Transverse colon (tissue), 4 donors: ENCODE measurements around the gene PLPP2. TPM values are rescaled to one million over a fixed set of nuclear protein-coding genes. Genes with fewer than 3 reads are reported as not detected.

Experiments used
- DNase-seq: peaks from one replicate; pipeline ENCODE4 v3.0.0-alpha.2; 2019
- H3K27ac ChIP-seq, 4 donors: fragments of 200-600 bp; sonication (generic); 2 replicates each; pipeline ENCODE4 v1.5.1; 2016 to 2018; ENCODE audit warnings: inconsistent platforms in 4 of 4
- H3K27me3 ChIP-seq: fragments of 200-600 bp; sonication (generic); 2 replicates; pipeline ENCODE4 v1.5.1; 2017; ENCODE audit warnings: inconsistent platforms
- H3K36me3 ChIP-seq, 4 donors: fragments of 200-600 bp; sonication (generic); 2 replicates each; pipeline ENCODE4 v1.5.1; 2017 to 2019; ENCODE audit warnings: inconsistent platforms in 4 of 4
- H3K4me1 ChIP-seq, 4 donors: fragments of 200-600 bp; sonication (generic); 2 replicates each; pipeline ENCODE4 v1.5.1; 2017 to 2020; ENCODE audit warnings: inconsistent platforms in 4 of 4
- H3K4me3 ChIP-seq, 4 donors: fragments of 200-600 bp; sonication (generic); 1 replicate in 1 of 4; 2 replicates in 3 of 4; pipeline versions ENCODE4 v1.5.1 to v1.6.1; 2017 to 2019; ENCODE audit warnings: inconsistent platforms in 4 of 4
- H3K9me3 ChIP-seq, 2 donors: fragments of 200-600 bp; sonication (generic); 2 replicates each; pipeline ENCODE4 v1.5.1; 2017 to 2019; ENCODE audit warnings: inconsistent platforms in 2 of 2
- CTCF ChIP-seq, 5 experiments: fragments of 200-600 bp in 3 of 5; fragments of 450-650 bp in 2 of 5; sonication (generic) in 3 of 5; IDR thresholded peaks; 1 replicate in 2 of 5; 2 replicates in 3 of 5; pipeline ENCODE4 v1.5.1; 2016 to 2017; ENCODE audit warnings: antibody characterized with exemption in 5 of 5, inconsistent platforms in 3 of 5, mild to moderate bottlenecking in 2 of 5, moderate library complexity in 1 of 5
- EP300 ChIP-seq: sonication (generic); formaldehyde crosslinking; IDR thresholded peaks from one replicate; pipeline ENCODE4 v1.6.1; 2017; ENCODE audit warnings: antibody characterized with exemption, low read depth
- POLR2A ChIP-seq: fragments of 450-650 bp; IDR thresholded peaks from one replicate; pipeline ENCODE4 v1.6.1; 2016; ENCODE audit warnings: antibody characterized with exemption, mild to moderate bottlenecking, moderate library complexity
- POLR2AphosphoS5 ChIP-seq, 3 donors: sonication (generic); formaldehyde crosslinking; IDR thresholded peaks; one replicate each; pipeline ENCODE4 v1.6.1; 2016; ENCODE audit warnings: antibody characterized with exemption in 3 of 3
- WGBS, 2 donors: methylation state at CpG; one replicate each; pipeline ENCODE4 v1.1.5; 2018; ENCODE audit warnings: low coverage in 1 of 2; 5-methylcytosine and 5-hydroxymethylcytosine counted together
- in situ Hi-C, 4 donors: fragments of 200-750 bp; cut with MboI; loops; one replicate each; pipeline versions ENCODE4 v1.15.0 to v1.15.1; 2017; ENCODE audit warnings: low sequenced_read_pairs in 3 of 4, low pct_ligation_motif_present in 1 of 4, low pct_unique_long_range_greater_than_20kb in 1 of 4
- intact Hi-C: fragments of 100-400 bp; cut with DNase I; formaldehyde crosslinking; loops from one replicate; pipeline ENCODE4 v1.15.1; 2023; ENCODE audit warnings: low total_unique reads
- total RNA-seq, 4 donors: library from RNA; depleted of rRNA; stranded (reverse); fragments of >200 nt; gene quantifications; one replicate each; pipeline ENCODE4 v1.1.0, GENCODE V29; 2016

PLPP2 gene
- total RNA-seq, 4 donors from 2014 or later: 130 to 190 (median 159) TPM

GRCh38 chr19:325937-326565, 34.8 kb upstream of the PLPP2 start:
- no peak for TF ChIP-seq CTCF (IDR thresholded peaks at IDR 0.05)
- no peak for TF ChIP-seq EP300
- no peak for TF ChIP-seq POLR2A
- TF ChIP-seq POLR2AphosphoS5 (IDR thresholded peaks at IDR 0.05): no peak
- no peak overlapping the region for H3K27ac ChIP-seq
- no peak for DNase-seq
- 90 to 100% methylated on average over 1 to 33 of the region's 33 CpGs for WGBS, 2 donors
- no peak overlapping the region for H3K4me3 ChIP-seq
- in situ Hi-C loops: no loop called here
- no peaks in the 10 kb centered on the region for H3K4me1 ChIP-seq
- H3K27me3 ChIP-seq: no peaks in the 10 kb centered on the region
- intact Hi-C loops: no loop called here
- H3K9me3 ChIP-seq: peaks cover 0 to 10% of the 10 kb centered on the region in 2 donors
- peaks cover 0 to 58% (median 24%) of the 10 kb centered on the region in 4 donors for H3K36me3 ChIP-seq

- 80 to 91% methylated on average over 1 to 24 of the region's 24 CpGs for WGBS, 2 donors
- Histone ChIP-seq H3K4me3 (no peak overlapping the region), H3K27ac (no peak overlapping the region), H3K27me3 (no peaks in the 10 kb centered on the region), H3K36me3 (peaks cover 0 to 52% (median 21%) of the 10 kb centered on the region in 4 donors), H3K9me3 (peaks cover 0 to 10% of the 10 kb centered on the region in 2 donors), H3K4me1 (no peaks in the 10 kb centered on the region)
- intact Hi-C loops (no loop called here), in situ Hi-C loops (no loop called here)
- DNase-seq: no peak
- TF ChIP-seq POLR2AphosphoS5 (IDR thresholded peaks at IDR 0.05): no peak
- no peak for TF ChIP-seq EP300
- TF ChIP-seq CTCF (IDR thresholded peaks at IDR 0.05): no peak
- no peak for TF ChIP-seq POLR2A
Observed at GRCh38 chr19:325173-325936, 34.2 kb upstream of the PLPP2 start.

GRCh38 chr19:324716-325115, 33.5 kb upstream of the PLPP2 start:
- 96 to 100% methylated on average over 3 to 8 of the region's 8 CpGs for WGBS, 2 donors
- H3K27ac ChIP-seq: no peak overlapping the region
- no peak for DNase-seq
- H3K27me3 ChIP-seq: no peaks in the 10 kb centered on the region
- intact Hi-C loops (no loop called here), in situ Hi-C loops (no loop called here)
- no peaks in the 10 kb centered on the region for H3K4me1 ChIP-seq
- H3K4me3 ChIP-seq: no peak overlapping the region
- peaks cover 0 to 51% (median 17%) of the 10 kb centered on the region in 4 donors for H3K36me3 ChIP-seq
- no peak for TF ChIP-seq POLR2AphosphoS5 (IDR thresholded peaks at IDR 0.05)
- TF ChIP-seq EP300: no peak
- peaks cover 0 to 10% of the 10 kb centered on the region in 2 donors for H3K9me3 ChIP-seq

- no peak for TF ChIP-seq CTCF (IDR thresholded peaks at IDR 0.05)
- TF ChIP-seq POLR2AphosphoS5 (IDR thresholded peaks at IDR 0.05): no peak
- no peak for TF ChIP-seq EP300
- TF ChIP-seq POLR2A: no peak
- WGBS, 2 donors: 95 to 100% methylated on average over 1 to 13 of the region's 13 CpGs
- H3K36me3 ChIP-seq: peaks cover 0 to 32% (median 8%) of the 10 kb centered on the region in 4 donors
- intact Hi-C loops (no loop called here), in situ Hi-C loops (no loop called here)
- no peak overlapping the region for H3K4me3 ChIP-seq
- H3K4me1 ChIP-seq: no peaks in the 10 kb centered on the region
- no peak for DNase-seq
- H3K27me3 ChIP-seq: no peaks in the 10 kb centered on the region
- H3K9me3 ChIP-seq: no peaks in the 10 kb centered on the region
- no peak overlapping the region for H3K27ac ChIP-seq
Observed at GRCh38 chr19:322616-323015, 31.4 kb upstream of the PLPP2 start.
